Measurements from ENCODE around the gene TMEM128.

Gene TMEM128, protein sequence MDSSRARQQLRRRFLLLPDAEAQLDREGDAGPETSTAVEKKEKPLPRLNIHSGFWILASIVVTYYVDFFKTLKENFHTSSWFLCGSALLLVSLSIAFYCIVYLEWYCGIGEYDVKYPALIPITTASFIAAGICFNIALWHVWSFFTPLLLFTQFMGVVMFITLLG

DNA sequence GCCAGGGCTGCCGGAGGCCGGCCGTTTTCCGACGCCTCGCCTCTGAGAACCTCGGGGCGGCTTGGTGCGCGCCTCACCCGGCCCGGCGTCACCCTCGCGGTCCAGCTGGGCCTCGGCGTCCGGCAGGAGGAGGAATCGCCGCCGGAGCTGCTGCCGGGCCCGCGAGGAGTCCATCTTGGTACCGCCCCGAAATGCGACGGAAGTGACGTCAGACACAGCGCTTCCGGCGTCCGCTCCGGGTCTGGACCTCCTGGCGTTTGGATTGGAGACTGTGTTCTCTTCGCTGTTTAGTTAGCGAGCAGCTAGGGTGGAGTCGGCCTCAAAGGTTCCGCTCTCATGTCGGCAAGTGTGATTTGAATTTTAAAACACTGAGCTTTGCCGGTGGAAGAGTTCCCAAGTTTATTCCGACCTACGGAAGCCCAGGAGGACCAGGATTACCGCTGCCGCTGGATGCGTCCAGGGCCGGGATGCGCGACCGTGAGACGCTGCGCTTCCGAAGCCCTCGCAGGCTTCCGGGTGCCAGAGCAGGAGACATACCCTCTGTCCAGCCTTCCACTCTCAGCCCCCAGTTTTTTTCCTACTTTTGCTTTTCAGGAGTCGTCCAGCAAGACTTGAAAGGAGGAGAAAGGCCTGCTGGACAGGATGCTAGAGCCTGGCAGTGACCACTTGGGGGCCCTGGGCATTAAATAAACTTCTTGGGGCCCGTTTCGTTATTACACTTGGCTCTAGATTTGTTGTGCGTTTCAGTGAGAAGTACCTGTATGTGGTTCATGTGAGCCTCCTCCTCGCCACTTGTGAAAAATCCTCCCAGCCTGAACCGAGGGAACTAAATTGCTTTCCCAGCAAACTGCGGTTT, at the start of gene TMEM128:
TSS of gene TMEM128 (minus strand) at position 195 of the 856 bp plus-strand sequence. CDS start at position 174, 21 bp downstream.
- H3K4me3 ChIP-seq (ENCODE audit: low read length) = peak within 1 kb of the TSS; percentile 73
- TF ChIP-seq, protein P1, sequence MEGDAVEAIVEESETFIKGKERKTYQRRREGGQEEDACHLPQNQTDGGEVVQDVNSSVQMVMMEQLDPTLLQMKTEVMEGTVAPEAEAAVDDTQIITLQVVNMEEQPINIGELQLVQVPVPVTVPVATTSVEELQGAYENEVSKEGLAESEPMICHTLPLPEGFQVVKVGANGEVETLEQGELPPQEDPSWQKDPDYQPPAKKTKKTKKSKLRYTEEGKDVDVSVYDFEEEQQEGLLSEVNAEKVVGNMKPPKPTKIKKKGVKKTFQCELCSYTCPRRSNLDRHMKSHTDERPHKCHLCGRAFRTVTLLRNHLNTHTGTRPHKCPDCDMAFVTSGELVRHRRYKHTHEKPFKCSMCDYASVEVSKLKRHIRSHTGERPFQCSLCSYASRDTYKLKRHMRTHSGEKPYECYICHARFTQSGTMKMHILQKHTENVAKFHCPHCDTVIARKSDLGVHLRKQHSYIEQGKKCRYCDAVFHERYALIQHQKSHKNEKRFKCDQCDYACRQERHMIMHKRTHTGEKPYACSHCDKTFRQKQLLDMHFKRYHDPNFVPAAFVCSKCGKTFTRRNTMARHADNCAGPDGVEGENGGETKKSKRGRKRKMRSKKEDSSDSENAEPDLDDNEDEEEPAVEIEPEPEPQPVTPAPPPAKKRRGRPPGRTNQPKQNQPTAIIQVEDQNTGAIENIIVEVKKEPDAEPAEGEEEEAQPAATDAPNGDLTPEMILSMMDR (conservative IDR thresholded peaks at IDR 0.05; ENCODE audit: low read length) = peak; percentile 35
- DNase-seq (ENCODE audit: low read depth) = peak; percentile 91

DNA sequence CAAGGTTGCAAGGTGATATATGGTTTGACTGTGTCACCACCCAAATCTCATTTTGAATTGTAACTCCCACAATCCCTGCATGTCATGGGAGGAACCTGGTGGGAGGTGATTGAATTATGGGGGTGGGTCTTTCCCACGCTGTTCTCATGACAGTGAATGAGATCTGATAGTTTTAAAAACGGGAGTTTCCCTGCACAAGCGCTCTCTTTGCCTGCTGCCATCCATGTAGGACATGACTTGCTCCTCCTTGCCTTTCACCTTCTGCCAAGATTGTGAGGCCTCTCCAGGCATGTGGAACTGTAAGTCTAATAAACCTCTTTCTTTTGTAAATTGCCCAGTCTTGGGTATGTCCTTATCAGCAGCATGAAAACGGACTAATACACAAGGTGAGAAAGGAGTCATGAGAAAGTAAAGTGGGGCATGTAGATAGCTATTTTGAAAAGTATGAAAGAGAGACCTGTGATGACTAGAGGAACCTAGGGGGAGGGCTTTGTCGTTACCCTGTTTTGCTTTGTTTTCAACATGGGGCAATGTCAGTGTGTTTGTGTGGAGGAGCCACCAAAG, 48.3 kb upstream of the TMEM128 start:
- DNase-seq (ENCODE audit: low read depth) = no peak
- TF ChIP-seq, protein P1 (conservative IDR thresholded peaks at IDR 0.05; ENCODE audit: low read length) = no peak
- H3K4me3 ChIP-seq (ENCODE audit: low read length) = no peak overlapping the region

DNA sequence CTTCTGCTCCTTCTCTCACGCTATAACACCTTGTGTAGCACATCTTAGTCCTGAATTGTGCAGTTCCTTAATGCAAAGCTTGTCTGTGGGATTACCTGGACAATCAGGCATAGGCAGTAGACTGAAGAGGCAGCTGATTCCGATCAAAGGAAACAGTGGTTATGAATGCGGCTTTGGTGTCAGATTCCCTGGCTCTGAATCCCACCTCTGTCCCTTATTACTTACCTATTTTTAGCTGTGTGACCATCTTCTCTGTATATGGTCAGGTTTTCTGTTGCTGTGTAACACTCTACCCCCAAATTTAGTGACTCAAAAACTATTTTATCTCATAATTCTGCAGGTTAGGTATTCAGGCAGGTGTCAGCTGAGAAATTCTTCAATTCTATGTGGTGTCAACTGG, 45.3 kb upstream of the TMEM128 start:
- no peak for DNase-seq (ENCODE audit: low read depth)

DNA sequence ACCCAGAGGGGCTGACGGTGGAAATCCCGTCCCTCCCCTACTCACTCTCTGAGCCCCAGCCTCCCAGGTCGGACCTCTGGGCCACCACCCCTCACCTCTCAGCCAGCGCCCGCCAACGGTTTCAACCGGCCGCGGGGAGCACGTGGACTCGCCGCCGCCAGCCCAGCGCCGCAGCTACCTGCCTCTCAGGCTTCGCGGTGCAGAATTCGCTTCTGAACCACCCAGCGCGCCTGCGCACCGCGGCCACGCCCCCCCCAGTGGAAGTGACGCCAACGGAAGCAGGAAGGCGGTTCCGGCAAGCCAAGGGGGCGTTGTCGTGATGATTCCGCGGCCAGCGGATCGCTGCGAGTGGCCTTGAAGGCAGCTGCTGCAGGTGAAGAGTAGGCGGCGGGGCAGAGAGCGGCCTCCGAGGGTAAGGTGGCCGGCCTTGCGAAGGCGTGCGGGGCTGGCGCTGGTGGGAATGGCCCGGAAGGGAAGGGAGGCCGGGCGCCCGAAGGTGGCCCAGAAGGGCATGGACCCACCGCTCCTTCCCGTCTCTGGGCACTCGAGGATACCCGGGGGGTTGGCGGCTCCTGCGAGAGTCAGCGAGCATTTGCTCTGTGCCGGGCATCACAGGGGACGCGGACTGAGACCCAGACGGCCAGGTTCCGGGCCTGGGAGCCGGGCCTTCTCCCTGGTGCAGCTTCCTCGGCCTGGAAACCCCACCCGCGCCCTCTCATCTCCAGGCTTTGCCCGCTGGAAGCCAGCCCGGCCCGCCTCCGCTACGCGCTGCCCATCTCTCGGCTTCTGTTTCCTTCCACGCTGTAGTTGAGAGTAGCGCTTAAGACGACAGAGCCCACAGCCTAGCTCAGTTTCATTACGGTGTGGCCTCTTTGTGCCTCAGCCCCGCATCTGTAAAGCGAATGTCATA, 42.2 kb upstream of the TMEM128 start, which contains the start of the genes LYAR and ZBTB49:
TSS of gene LYAR (minus strand) at position 214 of the 910 bp plus-strand sequence. CDS start 6,412 bp downstream, outside the sequence.
TSS of gene ZBTB49 (plus strand) at position 311 of the 910 bp plus-strand sequence. CDS start 9,695 bp downstream, outside the sequence.
- H3K4me3 ChIP-seq (ENCODE audit: low read length) = peak within 1 kb of the TSS; percentile 93
- TF ChIP-seq, protein P1 (conservative IDR thresholded peaks at IDR 0.05; ENCODE audit: low read length) = no peak
- DNase-seq (ENCODE audit: low read depth) = peak; percentile 82

More for the DNA sequence above, 45.3 kb upstream of the TMEM128 start:
- no peak overlapping the region for H3K4me3 ChIP-seq (ENCODE audit: low read length)
- TF ChIP-seq, protein P1 (conservative IDR thresholded peaks at IDR 0.05; ENCODE audit: low read length) = no peak

DNA sequence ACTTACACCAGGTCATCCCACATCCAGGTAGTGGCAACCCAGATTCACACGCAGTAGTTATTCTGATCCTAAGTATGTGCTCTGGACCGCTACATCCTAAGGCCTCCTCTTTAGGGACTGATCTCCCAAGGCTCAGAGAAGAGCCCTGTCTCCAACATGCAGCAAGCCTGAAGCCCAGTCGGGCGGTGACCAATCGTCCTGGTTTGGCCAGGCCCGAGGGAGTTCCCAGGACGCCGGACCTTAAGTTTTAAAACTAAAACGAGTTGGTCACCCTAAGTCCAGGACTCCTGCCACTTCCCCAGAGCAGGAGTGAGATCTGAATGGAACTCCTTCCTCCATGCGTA, 41.5 kb upstream of the TMEM128 start:
- TF ChIP-seq, protein P1 (conservative IDR thresholded peaks at IDR 0.05; ENCODE audit: low read length) = no peak
- DNase-seq (ENCODE audit: low read depth) = peak; percentile 13
- peak overlapping the region; percentile 93 for H3K4me3 ChIP-seq (ENCODE audit: low read length)

DNA sequence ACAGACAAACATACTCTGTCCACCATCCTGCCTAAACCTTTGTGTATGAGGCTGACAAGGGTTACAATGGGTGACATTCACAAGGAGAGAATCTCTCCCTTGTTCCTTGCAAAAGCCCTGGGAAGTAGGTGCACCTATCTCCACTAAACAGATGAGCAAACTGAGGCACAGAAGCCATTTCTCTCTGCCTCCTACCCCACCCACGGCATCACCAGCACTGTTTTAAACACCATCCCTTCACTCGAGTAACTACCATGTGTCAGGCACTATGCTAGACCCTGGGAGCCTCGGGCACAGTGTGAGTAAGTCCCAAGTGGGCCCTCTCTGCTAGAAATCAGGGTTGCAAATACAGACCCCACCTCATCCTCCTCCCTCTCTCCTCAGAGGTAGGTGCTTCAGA, 41.0 kb upstream of the TMEM128 start:
- peak overlapping the region; percentile 93 for H3K4me3 ChIP-seq (ENCODE audit: low read length)
- TF ChIP-seq, protein P1 (conservative IDR thresholded peaks at IDR 0.05; ENCODE audit: low read length) = no peak
- no peak for DNase-seq (ENCODE audit: low read depth)
